Measurements from ENCODE around the gene ATP1A3. TPM values are rescaled to one million over a fixed set of nuclear protein-coding genes. Genes with fewer than 3 reads are reported as not detected.

ATP1A3 gene
- polyA plus RNA-seq, 1 of the 3 experiments (the other 2 are of a cell fraction): 0.77 TPM

DNA sequence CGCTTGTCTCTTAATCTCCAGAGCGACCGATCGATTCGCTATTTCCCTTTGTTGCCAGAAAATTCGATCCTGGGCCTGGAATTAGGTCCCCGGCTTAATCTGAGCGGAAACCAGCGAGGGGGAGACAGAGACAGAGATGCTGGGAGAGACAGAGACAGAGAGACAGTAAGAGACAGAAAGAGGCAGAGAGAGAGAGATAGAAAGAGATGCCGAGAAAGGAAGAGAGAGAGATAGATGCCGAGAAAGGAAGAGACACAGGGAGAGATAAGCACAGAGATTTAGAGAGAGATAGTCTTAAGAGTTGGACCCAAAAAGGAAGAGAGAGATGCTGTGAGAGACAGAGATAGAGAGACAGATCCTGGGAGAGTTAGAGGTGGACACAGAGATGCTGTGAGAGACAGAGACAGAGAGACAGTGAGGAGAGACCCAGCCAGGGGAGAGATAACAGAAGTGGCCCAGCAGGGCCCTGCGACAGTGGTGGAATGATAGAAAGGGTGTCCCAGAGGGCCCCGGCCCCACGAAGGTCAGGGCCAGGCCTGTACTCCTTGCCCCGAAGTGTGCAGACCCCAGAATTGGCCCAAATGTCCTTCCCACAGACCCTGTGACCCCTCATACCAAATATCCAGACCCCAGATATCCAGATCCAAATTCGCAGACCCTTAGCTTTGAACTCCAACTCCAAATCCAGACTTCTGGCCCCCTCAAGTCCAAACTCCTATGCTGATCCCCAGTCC lies 67.1 kb downstream of the ATP1A3 start:
- no peak for DNase-seq
- Histone ChIP-seq H4K20me1 (ENCODE audit: insufficient read depth) (no peaks in the 10 kb centered on the region), H3K9me2 (no peaks in the 10 kb centered on the region), H3K4me1 (ENCODE audit: control insufficient read depth in 1 of 2, insufficient read depth in 2 of 2, low read depth in 1 of 2, low read length in 1 of 2) (peaks cover 0 to 3% of the 10 kb centered on the region in 2 experiments; a peak in 2 of 4 replicates), H3K79me2 (ENCODE audit: insufficient read depth) (no peaks in the 10 kb centered on the region), H3K4me3 (ENCODE audit: low read depth in 2 of 2, low read length in 1 of 2) (no peak overlapping the region), H3K9ac (no peak overlapping the region), H3K27me3 (ENCODE audit: insufficient read depth) (peaks cover 17% of the 10 kb centered on the region), H3K4me2 (no peak overlapping the region), H2AFZ (ENCODE audit: low read depth) (no peak overlapping the region), H3F3A (replicated peaks; ENCODE audit: insufficient read depth) (no peaks in the 10 kb centered on the region), H3K36me3 (replicated peaks in 1 of 2; ENCODE audit: control insufficient read depth in 1 of 2, insufficient read depth in 2 of 2, low read length in 1 of 2) (no peaks in the 10 kb centered on the region), H3K9me3 (no peaks in the 10 kb centered on the region), H3K27ac (ENCODE audit: low read depth in 2 of 2, low read length in 1 of 2) (no peak overlapping the region)
- 69% methylated on average over 16 of the region's 16 CpGs for WGBS (ENCODE audit: low lambda C conversion rate)
- ChIA-PET POLR2A (no interaction called here), CTCF (interaction anchor here (0.6 to 1.9 kb wide), 2 partner anchors 16 to 54 kb away, joined by 3 to 8 read pairs; no protein-coding TSS in a partner anchor)
- TF ChIP-seq NFIC (IDR thresholded peaks at IDR 0.05; ENCODE audit: borderline replicate concordance) (no peak), NRF1 (IDR thresholded peaks at IDR 0.05; ENCODE audit: low read depth, low read length) (no peak), RXRA (IDR thresholded peaks at IDR 0.05; ENCODE audit: borderline replicate concordance, low read depth) (no peak)
- TF ChIP-seq, protein P1, sequence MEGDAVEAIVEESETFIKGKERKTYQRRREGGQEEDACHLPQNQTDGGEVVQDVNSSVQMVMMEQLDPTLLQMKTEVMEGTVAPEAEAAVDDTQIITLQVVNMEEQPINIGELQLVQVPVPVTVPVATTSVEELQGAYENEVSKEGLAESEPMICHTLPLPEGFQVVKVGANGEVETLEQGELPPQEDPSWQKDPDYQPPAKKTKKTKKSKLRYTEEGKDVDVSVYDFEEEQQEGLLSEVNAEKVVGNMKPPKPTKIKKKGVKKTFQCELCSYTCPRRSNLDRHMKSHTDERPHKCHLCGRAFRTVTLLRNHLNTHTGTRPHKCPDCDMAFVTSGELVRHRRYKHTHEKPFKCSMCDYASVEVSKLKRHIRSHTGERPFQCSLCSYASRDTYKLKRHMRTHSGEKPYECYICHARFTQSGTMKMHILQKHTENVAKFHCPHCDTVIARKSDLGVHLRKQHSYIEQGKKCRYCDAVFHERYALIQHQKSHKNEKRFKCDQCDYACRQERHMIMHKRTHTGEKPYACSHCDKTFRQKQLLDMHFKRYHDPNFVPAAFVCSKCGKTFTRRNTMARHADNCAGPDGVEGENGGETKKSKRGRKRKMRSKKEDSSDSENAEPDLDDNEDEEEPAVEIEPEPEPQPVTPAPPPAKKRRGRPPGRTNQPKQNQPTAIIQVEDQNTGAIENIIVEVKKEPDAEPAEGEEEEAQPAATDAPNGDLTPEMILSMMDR (IDR thresholded peaks at IDR 0.05): no peak

DNA sequence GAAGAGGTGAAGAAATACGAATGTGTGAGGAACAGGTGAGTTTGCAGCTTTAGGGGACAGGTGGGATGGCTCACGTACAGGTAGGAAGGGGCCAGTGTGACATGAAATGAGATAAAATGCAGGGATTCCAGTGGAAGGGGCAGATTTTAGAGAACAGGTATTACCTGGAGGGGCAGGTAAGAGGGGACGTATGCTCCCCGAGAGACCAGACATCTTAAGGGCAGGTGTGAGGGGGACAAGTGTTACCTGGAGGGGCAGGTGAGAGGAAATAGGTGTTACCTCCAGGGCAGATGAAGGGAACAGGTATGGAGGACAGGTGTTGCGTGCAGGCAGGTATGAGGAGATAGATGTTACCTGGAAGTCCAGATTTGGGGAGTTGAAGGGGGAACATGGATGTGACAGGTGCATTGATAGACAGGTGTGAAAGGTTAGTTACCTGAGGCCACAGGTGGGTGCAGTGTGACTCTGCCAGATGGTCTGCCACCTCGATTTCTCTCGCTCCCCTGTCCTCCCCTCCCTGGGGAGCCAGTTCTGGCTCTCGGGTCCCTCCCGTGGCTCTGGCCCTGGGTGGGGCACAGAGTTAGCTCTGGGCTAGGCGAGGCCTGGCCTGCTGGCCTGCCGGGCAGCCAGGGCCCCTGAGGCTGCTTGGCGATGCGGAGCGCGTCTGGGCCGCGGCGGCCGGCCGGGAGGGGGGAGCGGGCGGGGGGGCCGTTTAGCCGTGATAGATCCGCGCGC lies 67.8 kb downstream of the ATP1A3 start:
- WGBS (ENCODE audit: low lambda C conversion rate): 39% methylated on average over 16 of the region's 27 CpGs
- Histone ChIP-seq H3K79me2 (ENCODE audit: insufficient read depth) (no peaks in the 10 kb centered on the region), H3K27ac (ENCODE audit: low read depth in 2 of 2, low read length in 1 of 2) (no peak overlapping the region), H3K4me2 (no peak overlapping the region), H2AFZ (ENCODE audit: low read depth) (no peak overlapping the region), H3K9ac (no peak overlapping the region), H3K4me1 (ENCODE audit: control insufficient read depth in 1 of 2, insufficient read depth in 2 of 2, low read depth in 1 of 2, low read length in 1 of 2) (peaks cover 0 to 3% of the 10 kb centered on the region in 2 experiments; a peak in 1 of 4 replicates), H3K4me3 (ENCODE audit: low read depth in 2 of 2, low read length in 1 of 2) (no peak overlapping the region), H3K36me3 (replicated peaks in 1 of 2; ENCODE audit: control insufficient read depth in 1 of 2, insufficient read depth in 2 of 2, low read length in 1 of 2) (no peaks in the 10 kb centered on the region), H3F3A (replicated peaks; ENCODE audit: insufficient read depth) (no peaks in the 10 kb centered on the region), H4K20me1 (ENCODE audit: insufficient read depth) (no peaks in the 10 kb centered on the region), H3K9me2 (no peaks in the 10 kb centered on the region), H3K9me3 (no peaks in the 10 kb centered on the region), H3K27me3 (ENCODE audit: insufficient read depth) (peaks cover 17% of the 10 kb centered on the region)
- CTCF ChIA-PET: interaction anchor here (2.1 kb wide), 1 partner anchor 9 kb away, joined by 9 read pairs; no protein-coding TSS in a partner anchor
- POLR2A ChIA-PET: no interaction called here
- DNase-seq: peak; percentile 71
- TF ChIP-seq MEF2A (IDR thresholded peaks at IDR 0.05; ENCODE audit: borderline replicate concordance, low read depth): no peak
- TF ChIP-seq TCF12 (IDR thresholded peaks at IDR 0.05): no peak
- TF ChIP-seq RFX5 (IDR thresholded peaks at IDR 0.05; ENCODE audit: low read length): no peak
- TF ChIP-seq, protein P1 (IDR thresholded peaks at IDR 0.05): no peak
- TF ChIP-seq, protein P2, sequence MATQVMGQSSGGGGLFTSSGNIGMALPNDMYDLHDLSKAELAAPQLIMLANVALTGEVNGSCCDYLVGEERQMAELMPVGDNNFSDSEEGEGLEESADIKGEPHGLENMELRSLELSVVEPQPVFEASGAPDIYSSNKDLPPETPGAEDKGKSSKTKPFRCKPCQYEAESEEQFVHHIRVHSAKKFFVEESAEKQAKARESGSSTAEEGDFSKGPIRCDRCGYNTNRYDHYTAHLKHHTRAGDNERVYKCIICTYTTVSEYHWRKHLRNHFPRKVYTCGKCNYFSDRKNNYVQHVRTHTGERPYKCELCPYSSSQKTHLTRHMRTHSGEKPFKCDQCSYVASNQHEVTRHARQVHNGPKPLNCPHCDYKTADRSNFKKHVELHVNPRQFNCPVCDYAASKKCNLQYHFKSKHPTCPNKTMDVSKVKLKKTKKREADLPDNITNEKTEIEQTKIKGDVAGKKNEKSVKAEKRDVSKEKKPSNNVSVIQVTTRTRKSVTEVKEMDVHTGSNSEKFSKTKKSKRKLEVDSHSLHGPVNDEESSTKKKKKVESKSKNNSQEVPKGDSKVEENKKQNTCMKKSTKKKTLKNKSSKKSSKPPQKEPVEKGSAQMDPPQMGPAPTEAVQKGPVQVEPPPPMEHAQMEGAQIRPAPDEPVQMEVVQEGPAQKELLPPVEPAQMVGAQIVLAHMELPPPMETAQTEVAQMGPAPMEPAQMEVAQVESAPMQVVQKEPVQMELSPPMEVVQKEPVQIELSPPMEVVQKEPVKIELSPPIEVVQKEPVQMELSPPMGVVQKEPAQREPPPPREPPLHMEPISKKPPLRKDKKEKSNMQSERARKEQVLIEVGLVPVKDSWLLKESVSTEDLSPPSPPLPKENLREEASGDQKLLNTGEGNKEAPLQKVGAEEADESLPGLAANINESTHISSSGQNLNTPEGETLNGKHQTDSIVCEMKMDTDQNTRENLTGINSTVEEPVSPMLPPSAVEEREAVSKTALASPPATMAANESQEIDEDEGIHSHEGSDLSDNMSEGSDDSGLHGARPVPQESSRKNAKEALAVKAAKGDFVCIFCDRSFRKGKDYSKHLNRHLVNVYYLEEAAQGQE (IDR thresholded peaks at IDR 0.05; ENCODE audit: low read depth, low read length): no peak
- no peak for TF ChIP-seq GABPA (IDR thresholded peaks at IDR 0.05; ENCODE audit: low read depth)
- no peak for TF ChIP-seq TEAD4 (IDR thresholded peaks at IDR 0.05; ENCODE audit: borderline replicate concordance, insufficient read depth)
- no peak for TF ChIP-seq EP300 (IDR thresholded peaks at IDR 0.05; ENCODE audit: borderline replicate concordance in 1 of 2, low read depth in 1 of 2, low read length in 1 of 2)
- TF ChIP-seq, protein P3, sequence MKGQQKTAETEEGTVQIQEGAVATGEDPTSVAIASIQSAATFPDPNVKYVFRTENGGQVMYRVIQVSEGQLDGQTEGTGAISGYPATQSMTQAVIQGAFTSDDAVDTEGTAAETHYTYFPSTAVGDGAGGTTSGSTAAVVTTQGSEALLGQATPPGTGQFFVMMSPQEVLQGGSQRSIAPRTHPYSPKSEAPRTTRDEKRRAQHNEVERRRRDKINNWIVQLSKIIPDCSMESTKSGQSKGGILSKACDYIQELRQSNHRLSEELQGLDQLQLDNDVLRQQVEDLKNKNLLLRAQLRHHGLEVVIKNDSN (IDR thresholded peaks at IDR 0.05; ENCODE audit: borderline replicate concordance, low read depth): no peak
- no peak for TF ChIP-seq RAD21 (IDR thresholded peaks at IDR 0.05; ENCODE audit: low read length)
- TF ChIP-seq FOXM1 (IDR thresholded peaks at IDR 0.05; ENCODE audit: low read depth): no peak
- no peak for TF ChIP-seq ELF1 (IDR thresholded peaks at IDR 0.05)

Measured in SK-N-SH (cell line).